HG02642 (cell line): ENCODE results near the gene LCMT1.
"Not testable (repeated sequence)": the region's sequence is repeated elsewhere in the genome, so short reads cannot be mapped to it uniquely, and the experiment has no call there.

Experiments used
- ATAC-seq: cut with Tn5 transposase; IDR thresholded peaks from one replicate; pipeline ENCODE4 v1.9.1; 2021; ENCODE audit warnings: mild to moderate bottlenecking; ENCODE audit not compliant: unreplicated experiment, poor library complexity

The LCMT1 gene

DNA sequence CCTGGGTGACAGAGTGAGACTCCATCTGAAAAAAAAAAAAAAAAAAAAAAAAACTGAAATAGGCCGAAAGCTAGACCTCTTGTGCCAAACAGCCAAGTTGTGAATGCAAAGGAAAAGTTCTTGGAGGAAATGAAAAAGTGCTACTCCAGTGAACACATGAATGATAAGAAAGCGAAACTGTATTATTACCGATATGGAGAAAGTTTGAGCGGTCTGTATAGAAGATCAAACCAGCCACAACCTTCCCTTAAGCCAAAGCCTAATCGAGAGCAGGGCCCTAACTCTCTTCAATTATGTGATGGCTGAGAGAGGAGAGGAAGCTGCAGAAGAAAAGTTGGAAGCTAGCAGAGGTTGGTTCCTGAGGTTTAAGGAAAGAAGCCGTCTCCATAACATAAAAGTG is 69.7 kb downstream of the LCMT1 start:
- not testable (repeated sequence) for ATAC-seq

DNA sequence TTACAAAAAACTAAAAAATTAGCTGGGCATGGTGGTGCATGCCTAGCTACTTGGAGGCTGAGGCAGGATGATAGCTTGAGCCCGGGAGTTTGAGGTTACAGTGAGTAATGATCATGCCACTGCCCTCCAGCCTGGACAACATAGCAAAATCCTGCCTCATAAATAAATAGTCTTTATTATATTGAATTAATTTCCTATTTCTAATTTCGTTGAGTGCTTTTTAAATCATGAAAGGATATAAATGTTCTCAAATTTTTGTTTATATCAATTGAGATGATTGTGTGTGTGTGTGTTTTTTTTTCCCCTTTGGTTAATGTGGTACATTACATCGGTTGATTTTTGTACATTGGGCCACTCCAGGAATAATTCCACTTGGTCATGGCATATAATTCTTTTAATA is 73.2 kb downstream of the LCMT1 start:
- ATAC-seq: no peak

DNA sequence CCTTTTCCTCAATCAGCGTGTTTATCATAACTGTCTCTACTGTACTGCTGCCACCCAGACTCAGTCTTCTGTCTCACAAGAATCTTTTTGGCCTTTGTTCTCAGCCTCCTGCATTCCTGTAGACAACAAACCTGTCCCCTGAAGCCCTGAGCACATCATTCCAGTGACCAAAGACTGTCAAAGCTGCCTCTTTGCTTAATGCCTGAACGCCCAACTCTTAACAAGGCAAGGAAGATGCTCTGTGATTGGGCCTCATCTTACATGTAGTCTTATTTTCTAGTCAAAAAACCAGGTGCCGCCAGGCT is 75.9 kb downstream of the LCMT1 start:
- ATAC-seq: no peak

DNA sequence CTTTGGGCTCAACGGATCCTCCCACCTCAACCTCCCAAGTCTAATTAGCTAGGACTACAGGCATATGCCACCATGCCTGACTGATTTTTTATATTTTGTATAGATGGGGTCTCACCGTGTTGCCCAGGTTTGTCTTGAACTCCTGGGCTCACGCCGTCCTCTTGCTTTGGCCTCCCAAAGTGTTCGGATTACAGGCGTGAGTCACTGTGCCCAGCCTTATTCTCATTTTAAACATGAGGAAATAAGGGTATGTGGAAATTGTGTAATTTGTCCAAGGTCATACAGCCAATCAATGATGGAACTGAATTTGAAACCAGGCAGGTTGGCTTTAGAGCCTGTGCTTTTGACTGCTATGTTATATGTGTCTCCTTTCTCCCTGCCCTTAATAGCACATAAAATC is 77.8 kb downstream of the LCMT1 start:
- no peak for ATAC-seq

DNA sequence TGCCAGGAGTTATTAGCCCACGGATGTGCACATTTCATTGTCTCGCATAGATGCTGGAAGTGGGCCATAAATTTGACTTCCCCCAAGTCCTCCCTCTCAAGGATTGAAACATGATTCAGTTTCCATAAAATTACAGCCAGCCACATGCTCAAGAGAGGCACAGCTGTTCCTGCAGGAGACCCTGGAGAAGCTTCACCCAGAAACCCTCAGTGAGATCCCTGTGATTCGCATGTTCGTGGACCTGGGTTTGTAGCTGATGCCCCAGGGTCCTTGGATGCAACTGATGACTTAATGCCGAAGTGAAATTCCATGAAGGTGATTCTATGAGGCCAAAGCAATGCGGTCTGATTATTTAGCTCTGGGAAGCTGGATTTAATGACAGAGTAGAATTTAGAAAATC is 80.6 kb downstream of the LCMT1 start:
- ATAC-seq: no peak

DNA sequence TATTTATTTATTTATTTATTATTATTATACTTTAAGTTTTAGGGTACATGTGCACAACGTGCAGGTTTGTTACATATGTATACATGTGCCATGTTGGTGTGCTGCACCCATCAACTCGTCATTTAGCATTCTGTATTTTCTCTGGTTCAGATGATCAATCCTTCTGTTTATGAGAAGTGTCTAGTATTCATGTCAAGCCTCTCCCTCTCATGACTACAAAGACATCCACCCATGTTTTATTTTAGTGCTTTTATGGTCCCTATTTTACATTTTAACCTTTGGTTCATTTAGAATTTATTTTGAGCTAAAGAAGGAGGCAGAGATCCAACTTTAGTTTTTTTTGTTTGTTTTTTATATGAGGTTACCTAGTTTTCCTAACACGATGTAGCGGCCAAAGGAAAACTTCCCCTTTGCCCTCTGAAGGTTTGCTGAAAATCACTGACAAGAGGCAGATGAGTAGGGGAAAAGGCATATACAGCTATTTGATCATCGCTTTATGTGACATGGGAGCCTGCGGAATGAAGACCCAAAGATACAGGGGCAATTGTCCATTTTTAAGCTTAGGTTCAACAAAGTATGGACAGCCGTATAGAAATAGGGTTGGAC is 82.8 kb downstream of the LCMT1 start:
- no peak for ATAC-seq

DNA sequence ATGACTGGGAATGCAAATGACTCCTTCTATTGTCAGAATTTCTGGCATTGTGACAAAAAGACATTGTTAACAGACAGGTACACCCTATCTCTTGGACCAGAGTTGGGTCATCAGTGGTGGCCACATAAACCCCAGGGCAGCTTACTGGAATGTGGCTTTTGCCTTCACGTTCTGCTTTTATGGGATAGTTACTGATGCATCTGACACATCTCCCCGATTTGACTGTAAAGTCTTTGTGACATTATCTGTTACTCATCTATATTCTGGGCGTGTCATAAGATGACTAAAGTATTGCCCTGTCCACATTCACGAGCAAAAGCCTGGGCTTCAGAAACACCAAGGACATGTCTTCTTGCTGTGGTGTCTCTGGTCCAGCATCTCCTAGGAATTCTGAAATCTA is 86.5 kb downstream of the LCMT1 start:
- no peak for ATAC-seq

DNA sequence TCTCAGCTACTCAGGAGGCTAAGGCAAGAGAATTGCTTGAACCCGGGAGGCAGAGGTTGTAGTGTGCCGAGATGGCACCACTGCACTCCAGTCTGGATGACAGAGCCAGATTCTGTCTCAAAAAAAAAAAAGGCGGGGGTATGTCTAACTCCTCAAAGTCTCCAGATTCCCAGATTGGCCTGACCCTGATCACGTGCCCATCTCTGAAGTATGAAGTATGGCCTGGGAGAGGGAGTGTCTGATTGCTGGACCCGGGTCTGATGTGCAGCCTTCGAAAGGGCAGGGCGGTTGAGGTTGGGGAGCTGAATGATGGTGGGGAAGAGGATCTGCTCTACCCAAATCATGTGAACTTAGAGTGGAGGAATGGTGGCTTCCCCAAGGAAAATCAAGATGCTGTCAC is 87.9 kb downstream of the LCMT1 start:
- ATAC-seq: no peak

DNA sequence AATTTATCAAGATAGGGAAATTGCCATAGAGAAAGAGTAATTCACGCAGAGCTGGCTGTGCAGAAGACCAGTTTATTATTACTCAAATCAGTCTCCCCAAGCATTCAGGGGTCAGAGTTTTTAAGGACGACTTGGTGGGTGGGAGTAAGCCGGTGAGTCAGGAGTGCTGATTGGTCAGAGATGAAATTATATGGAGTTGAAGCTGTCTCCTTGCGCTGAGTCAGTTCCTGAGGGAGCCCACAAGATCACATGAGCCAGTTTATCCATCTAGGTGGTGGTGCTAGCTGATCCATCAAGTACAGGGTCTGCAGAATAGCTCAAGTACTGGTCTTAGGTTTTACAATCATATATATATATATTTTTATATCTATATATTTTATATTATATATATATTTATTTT is 99.2 kb downstream of the LCMT1 start:
- ATAC-seq: no peak

DNA sequence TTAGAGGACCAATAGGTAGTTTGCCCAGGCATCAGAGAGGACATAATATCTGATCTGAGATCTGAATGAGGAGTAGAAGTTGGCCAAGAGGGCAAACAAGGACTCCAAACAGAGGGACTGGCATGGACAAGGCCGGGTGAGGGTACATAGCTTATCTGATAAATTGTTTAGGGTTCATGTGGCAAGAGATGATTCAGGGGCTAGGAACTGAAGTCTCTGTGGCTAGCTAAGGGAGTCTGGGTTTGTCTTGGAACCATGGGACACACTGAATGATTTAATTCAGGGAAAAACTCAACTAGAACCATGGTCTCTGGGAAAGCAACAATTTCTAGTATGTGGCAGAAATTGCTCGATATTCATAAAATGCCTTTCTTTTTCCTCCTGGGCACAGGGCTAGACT is 101.1 kb downstream of the LCMT1 start:
- no peak for ATAC-seq

DNA sequence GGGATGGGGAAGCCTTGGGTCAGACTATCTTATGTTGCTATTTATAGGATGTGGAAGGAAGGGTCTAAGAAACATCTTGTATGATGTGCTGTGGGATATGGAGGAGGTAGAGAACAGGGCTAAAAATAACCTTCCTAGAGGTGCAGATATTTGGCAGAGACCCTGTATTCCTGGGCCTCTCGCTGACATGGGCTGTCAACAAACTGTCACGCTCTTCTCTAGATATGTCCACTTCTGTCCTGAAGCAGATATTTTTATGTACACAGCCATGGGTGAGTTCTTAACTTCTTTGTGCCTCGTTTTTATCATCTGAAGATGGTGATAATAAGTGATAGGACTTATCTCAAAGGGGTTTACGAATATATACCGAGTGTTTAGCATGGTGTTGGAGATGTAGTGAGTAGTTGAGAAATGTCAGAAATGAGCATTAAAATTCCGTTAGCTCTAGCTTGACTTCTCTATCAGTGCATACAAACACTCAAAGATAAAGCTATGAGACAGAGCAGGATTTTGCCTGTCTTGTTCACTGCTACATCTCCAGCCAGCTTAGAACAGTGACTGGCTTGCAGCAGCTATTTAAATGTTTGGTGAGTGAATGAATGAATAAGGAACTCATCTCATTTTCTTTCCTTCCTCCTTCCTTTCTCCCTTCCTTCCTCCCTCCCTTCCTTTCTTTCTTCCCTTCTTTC is 102.3 kb downstream of the LCMT1 start:
- ATAC-seq: no peak

DNA sequence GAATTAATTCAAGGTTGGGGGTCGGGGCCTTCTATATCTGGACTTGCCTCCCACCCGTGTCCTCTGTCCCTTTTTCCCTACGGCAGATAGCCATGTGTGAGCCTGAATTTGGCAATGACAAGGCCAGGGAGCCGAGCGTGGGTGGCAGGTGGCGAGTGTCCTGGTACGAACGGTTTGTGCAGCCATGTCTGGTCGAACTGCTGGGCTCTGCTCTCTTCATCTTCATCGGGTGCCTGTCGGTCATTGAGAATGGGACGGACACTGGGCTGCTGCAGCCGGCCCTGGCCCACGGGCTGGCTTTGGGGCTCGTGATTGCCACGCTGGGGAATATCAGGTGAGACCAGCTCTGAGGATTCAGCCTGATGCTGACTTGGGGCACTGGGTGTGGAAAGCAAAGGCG is 105.6 kb downstream of the LCMT1 start:
- no peak for ATAC-seq

DNA sequence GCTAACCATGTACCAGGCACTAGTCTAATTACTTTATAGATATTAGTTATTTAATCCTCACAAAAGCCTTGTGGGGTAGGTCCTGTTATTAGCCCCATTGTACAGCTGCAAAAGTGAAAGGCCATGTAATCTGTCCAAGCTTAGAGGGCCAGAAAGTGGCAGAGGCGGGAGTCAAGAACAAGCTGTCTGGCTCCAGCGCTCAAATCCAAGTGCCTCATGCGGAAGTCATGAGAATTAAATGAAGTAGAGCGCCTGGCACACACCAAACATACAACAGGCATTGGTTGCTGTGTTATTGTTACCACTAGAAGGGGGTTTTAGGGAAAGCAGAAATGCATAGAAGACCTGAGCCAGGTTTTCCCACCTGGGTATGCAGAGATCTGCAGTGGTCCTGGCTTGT is 106.4 kb downstream of the LCMT1 start:
- ATAC-seq: no peak

DNA sequence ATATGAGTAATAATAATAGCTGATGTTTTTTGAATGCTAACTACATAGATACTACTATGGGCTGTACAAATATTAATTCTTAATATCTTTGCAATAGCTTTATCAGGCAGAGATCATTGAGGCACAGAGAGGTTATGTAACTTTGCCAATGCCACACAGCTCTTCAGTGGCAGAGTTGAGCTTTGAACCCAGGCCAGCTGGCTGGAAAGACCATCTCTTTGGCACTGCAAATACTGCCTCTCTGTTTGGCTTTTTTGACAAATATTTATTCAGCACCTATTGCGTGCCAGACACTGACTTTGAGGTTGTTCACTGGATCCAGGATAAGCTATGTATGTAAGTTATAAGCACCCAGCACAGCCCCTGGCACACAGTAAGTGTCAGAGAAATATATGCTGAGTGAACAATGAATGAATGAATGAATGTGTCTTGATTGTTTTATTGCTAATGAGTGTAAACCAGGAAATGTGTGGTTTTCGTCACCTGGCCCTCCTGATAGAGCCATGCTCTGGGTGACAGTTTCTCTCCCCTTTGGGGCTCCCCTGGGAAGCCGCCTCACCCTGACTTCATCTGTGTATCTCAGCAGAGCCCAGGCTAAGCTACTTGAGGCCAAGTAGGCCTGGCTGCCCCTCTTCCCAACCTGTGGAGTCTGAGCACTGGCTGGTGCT is 107.7 kb downstream of the LCMT1 start:
- ATAC-seq: no peak

DNA sequence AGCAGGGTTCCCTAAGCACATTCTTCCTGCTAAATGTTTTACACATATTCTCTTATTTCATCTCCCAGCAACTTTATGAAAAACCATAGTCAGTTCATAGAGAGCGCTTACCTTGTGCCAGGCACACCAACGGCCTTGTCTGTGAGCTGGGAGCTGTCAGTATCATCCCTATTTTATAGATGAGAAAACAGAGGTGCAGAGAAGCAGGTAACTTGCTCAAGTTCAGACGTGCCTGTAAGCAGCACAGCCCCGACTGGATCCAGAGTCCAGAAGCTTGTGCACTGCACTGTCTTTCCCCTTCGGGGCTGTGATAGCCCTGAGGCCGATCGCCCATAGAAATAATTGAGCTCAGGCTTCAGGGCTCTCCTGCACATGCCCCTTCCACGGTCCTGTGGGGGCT is 111.4 kb downstream of the LCMT1 start:
- no peak for ATAC-seq

DNA sequence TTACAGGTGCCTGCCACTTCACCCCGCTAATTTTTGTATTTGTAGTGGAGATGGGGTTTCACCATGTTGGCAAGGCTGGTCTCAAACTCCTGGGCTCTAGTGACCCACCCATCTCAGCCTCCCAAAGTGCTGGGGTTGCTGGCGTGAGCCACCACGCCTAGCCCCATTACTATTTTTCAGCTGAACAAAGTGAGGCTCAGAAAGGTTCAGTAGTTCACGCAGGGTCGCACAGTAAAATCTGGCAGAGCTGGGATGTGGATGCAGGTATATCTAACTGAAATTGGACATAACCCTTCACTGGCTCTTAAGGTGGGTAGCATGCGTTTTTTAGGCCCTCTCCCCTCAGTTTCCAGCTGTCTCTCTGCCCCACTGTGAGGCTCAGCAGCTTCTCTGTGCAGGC is 112.4 kb downstream of the LCMT1 start:
- ATAC-seq: no peak

DNA sequence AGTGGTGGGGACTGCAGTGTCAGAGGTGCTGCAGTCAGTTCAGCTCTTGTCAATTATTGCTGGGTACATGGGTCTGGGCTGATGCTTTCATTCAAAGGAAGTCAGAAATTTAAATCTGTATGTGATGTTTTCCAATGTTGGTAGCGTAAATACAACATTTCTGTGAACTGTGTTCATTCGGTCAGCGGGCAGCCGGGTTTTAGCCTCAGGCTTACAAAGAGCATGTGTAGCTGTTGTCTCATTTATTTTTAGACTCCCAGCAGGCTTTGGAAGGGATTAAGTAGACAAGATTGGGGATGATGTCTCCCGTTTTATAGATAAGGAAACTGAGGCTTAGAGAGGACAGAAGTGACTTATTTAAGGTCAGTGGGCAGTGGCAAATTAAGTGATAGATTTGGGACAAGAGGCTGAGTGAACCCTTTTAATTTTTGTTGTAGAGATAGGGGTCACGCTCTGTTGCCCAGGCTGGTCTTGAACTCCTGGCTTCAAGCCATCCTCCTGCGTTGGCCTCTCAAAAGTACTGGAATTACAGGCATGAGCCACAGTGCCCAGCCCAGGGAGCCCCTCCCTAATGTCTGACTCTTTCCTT is 113.3 kb downstream of the LCMT1 start:
- ATAC-seq: peak; percentile 13
